NK-92 (cell line): ENCODE measurements around the gene SLC6A18.

Experiments
- DNase-seq: peaks from one replicate; lab custom pipeline; 2025; ENCODE audit not compliant: unreplicated experiment; lab: John Stamatoyannopoulos, UW

Gene SLC6A18

GRCh38 chr5:1203311-1203967, 21.7 kb upstream of the SLC6A18 start:
- DNase-seq: no peak

GRCh38 chr5:1203968-1204692, 21.1 kb upstream of the SLC6A18 start:
- DNase-seq: no peak

- no peak for DNase-seq
Measured at GRCh38 chr5:1204693-1205242, 20.4 kb upstream of the SLC6A18 start.

DNA sequence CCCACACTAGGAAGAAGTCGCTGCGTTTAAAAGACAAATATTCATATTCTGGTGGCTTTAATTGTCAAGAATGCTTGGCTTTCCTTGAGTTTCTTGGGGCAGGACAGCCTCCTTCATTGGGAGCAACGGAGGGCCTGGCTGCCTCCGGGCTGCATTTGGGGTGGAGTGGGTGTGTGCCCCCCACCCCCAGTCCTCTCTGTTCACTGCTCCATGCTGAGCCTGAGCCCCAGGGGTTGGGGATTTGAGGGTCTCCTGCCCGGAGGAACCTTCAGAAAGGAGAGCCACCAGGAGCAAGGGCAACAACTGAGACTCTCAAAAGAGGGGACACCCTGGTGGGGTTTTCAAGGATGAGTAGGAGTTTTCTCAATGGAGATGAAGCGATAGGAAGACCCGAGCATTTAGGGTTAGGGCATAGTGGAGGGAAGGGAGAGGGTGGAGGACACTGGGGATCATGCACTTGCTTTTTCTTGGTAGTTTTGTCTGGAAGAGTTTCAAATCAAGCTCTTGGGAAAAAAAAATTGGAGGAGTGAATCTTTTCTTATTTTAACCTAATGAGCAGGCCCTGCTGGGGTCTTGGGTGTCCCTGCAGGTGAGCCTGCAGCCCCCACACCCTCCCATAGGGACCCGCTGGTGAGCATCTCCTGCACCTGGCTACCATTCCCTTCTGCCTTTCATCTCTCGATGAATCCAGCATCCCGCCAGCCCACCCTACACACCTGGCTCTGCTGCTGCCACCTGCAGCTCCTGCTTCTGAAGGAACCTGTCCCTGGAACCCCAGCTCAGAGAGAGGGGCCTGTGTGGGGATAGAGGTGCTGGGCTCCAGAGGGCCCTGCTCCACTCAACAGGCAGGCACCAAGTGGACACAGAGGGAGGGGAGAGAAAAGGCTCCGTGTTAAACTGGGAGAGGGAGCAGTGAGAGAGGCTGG, 19.7 kb upstream of the SLC6A18 start:
- no peak for DNase-seq

DNA sequence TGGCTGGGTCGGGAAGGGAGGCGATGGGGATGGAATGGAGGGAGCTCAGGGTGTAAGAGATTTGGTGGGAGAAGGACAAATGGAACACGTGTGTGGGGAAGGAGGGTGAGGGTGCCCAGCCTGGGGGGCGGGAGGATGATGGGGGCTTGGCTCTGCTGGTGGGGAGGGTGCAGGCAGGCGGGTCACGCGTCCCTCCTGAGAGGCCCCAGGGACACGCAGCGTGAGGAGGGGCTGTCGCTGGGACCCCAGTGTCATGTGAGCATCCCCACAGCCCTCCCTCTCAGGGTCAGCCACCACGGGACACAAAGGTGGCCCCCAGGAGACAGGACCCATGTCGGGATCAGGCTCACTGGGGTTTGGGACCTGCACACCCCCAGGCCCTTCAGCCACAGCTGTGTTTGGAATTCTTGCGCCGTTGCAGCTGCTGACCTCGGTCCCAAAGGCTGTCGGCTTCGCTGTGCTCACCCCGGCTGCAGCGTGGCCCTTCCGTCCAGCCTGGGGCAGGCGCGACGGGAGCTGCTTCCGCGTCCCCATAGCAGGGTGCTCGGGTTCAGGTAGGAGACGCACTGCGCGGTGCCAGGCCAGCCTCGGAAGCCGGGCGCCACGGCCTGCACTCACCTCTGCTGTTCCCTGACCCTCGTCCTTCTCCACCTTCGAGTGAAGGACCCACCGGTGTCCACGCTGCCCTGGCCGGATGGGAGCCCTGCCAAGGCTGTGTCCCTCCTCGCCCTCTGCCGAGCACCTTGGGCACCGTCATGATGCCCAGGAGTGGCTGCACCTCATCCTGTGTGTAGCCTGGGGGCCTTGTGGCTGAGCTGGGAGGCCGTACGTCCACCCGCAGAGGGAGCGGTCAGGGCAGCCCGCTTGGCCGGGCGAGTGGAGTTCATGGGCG, 18.4 kb upstream of the SLC6A18 start:
- DNase-seq: no peak

GRCh38 chr5:1207555-1207954, 17.6 kb upstream of the SLC6A18 start:
- DNase-seq: no peak

DNA sequence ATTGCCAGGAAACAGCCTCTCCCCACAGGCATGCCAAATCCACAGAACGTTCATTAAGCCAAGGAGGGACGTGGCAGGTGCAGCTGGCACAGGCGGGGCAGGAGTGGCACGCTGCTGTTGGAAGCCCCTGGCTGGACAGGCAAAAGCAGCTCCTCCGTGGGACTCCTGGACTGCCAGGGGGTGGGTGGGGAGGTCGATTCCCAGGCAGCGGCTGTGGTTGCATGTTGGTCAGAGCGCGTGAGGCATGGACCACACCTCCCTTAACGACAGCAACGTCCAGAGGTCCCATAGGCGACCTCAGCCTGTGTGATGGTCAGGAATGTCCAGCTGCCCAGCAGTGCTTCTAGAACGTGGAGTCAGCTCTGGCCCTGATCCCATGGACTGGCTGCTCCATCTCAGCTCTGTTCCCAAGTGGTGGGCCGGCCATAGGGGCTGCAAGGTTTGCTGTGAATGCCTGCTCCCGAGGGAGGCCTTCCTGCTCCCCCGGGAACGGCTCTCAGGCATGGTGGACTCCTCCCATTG, 16.9 kb upstream of the SLC6A18 start:
- no peak for DNase-seq

GRCh38 chr5:1208743-1209488, 16.3 kb upstream of the SLC6A18 start:
- no peak for DNase-seq

DNA sequence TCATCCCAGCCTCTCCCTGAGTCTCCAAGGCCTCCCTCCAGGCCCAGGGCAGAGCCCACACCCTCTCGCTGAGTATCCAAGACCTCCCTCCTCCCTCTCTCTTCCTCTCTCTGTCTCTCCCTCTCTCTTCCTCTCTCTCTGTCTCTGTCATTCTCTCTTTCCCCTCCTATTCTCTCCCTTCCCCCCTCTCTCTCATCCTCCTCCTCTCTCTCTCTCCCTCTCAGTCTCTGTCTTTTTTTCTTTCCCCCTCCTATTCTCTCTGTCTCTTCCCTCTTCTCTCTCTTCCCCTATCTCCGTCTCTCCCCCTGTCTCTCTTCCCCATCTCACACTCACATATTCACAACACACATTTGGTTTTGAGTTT, 15.7 kb upstream of the SLC6A18 start:
- no peak for DNase-seq

DNA sequence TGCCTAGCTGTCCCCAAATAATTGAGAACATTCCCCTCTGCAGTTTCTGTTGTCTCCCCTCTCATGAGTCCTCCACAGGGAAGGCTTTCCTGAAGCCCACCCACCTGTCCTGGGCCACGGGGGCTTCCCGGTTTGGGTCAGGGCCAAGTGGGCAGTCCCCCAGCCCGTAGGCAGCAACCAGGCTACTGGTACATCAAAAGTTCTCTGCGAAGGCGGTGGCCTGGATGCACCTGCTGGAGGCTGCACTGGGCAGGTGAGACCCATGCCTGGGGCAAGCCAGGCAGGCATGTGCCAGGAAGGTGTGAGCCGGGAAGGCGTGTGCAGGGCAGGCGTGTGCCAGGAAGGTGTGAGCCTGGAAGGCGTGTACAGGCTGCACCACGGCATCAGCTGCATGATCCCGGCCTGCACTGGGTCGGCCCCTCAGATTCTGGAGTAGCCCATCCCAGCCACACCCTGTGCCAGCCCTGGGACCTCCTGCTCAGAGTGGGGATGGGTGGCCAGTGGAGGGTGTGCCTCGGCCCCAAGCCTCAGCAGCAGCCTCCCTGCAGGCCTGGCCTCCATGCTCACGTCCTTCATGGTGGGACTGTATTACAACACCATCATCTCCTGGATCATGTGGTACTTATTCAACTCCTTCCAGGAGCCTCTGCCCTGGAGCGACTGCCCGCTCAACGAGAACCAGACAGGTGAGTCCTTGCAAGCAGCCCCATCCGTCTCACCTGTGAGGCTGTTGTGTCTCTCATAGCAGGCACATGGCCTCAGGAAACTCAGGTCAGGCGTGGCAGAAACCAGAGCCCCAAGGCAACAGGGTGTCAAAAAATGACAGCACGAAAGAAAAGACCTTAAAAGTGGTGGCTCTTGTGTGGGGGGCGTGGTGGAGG, 15.0 kb upstream of the SLC6A18 start:
- DNase-seq: no peak

DNA sequence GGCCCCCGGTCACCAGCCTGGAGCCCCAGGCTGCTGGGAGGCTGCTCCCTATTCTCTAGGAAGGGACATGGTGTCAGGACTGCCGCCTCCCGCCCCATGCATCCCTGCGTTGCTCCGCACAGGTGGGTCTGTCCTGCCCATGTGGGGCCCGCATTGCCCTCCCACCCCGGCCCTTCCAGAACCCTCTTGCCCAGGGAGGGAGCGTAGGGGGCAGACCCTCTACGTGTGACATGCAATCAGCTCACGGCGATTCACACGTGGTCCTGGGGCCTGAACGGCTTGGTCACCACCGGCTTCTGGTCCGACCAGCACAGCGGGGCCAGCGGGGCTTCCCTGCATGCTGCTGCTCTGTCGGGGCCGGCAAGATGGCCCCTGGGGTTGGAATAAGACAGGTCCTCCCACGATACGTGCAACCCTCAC, 14.3 kb upstream of the SLC6A18 start:
- DNase-seq: no peak

DNA sequence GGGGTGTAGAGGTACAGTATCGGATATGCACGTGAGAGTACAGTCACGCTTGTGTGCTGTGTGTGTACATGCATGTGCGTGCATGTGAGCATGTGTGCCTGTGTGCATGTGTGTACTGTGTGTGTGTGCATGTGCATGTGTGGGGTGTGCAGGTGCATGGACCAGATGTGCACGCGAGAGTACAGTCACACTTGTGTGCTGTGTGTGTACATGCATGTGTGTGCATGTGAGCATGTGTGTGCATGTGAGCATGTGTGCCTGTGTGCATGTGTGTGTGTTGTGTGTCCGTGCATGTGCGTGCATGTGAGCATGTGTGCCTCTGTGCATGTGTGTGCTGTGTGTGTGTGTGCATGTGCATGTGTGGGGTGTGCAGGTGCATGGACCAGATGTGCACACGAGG, 13.5 kb upstream of the SLC6A18 start:
- no peak for DNase-seq

DNA sequence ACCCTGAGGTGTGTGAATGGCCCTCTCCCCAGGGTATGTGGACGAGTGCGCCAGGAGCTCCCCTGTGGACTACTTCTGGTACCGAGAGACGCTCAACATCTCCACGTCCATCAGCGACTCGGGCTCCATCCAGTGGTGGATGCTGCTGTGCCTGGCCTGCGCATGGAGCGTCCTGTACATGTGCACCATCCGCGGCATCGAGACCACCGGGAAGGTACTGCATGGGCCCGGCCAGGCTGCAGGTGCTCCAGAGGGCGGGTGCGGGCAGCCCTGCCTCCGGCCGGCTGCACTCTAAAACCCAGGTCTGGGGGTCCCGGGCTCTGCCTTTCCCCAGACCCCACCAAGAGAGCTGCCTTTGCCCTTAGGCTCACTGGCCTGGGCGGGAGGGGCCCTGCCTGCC, 12.9 kb upstream of the SLC6A18 start:
- no peak for DNase-seq

- no peak for DNase-seq
Measured at GRCh38 chr5:1212881-1213280, 12.3 kb upstream of the SLC6A18 start.

- DNase-seq: no peak
Measured at GRCh38 chr5:1213508-1214162, 11.5 kb upstream of the SLC6A18 start.

DNA sequence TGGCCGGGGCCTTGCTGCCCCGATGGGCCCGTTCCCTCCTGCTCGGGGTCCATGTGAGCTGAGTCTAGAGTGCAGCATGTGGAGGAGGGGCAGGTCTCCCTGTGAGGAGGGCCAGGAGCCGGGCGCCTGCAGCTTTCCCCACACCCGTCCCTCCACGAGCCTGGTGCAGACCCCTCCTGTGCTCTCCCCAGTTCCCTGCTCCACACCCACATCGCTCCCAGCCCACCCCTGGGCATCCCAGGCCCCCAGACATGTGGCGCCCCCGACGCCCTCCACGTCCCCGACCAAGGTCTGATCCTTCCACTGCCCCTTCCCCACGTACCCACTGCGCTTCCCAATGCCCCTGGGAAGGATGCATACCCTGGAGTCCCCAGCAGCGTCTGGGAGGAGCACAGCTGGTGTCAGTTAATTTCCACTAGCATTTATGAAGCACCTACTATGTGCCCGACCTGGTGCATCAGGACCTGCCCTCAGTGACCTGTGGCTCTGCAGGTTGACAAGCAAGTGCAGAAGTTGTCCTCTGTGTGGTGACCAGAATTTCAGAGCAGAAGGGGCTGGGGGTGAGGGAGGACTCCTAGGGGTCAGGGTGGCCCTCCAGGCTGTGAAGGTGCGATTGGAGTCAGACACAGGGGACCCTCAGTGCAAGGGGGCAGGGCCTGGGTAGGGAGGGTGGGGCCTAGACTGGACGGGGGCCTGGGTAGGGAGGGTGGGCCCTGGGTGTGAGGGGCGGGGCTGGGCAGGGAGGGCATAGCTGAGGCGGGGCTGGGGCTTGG, 10.8 kb upstream of the SLC6A18 start:
- no peak for DNase-seq

GRCh38 chr5:1214936-1215220, 10.3 kb upstream of the SLC6A18 start:
- DNase-seq: no peak
